Measurements from ENCODE around the gene TBXA2R.

The TBXA2R gene

GRCh38 chr19:3618811-3619630 lies 12.3 kb upstream of the TBXA2R start:
- TF ChIP-seq GATA2 (IDR thresholded peaks at IDR 0.05; ENCODE audit: low read depth, low read length) (no peak), GATA3 (IDR thresholded peaks at IDR 0.05; ENCODE audit: low read depth, low read length) (no peak)

- TF ChIP-seq GATA2 (IDR thresholded peaks at IDR 0.05; ENCODE audit: low read depth, low read length) (no peak), GATA3 (IDR thresholded peaks at IDR 0.05; ENCODE audit: low read depth, low read length) (no peak)
These were observed 11.6 kb upstream of the TBXA2R start for GRCh38 chr19:3618144-3618810.

GRCh38 chr19:3617463-3617862 lies 10.8 kb upstream of the TBXA2R start:
- no peak for TF ChIP-seq GATA2 (IDR thresholded peaks at IDR 0.05; ENCODE audit: low read depth, low read length)
- TF ChIP-seq GATA3 (IDR thresholded peaks at IDR 0.05; ENCODE audit: low read depth, low read length): no peak

- no peak for TF ChIP-seq GATA2 (IDR thresholded peaks at IDR 0.05; ENCODE audit: low read depth, low read length)
- TF ChIP-seq GATA3 (IDR thresholded peaks at IDR 0.05; ENCODE audit: low read depth, low read length): no peak
These were observed 9.0 kb upstream of the TBXA2R start for GRCh38 chr19:3615524-3616135.

- no peak for TF ChIP-seq GATA3 (IDR thresholded peaks at IDR 0.05; ENCODE audit: low read depth, low read length)
- no peak for TF ChIP-seq GATA2 (IDR thresholded peaks at IDR 0.05; ENCODE audit: low read depth, low read length)
These were observed 8.3 kb upstream of the TBXA2R start for GRCh38 chr19:3614858-3615505.

- no peak for TF ChIP-seq GATA2 (IDR thresholded peaks at IDR 0.05; ENCODE audit: low read depth, low read length)
- no peak for TF ChIP-seq GATA3 (IDR thresholded peaks at IDR 0.05; ENCODE audit: low read depth, low read length)
These were observed 7.4 kb upstream of the TBXA2R start for GRCh38 chr19:3613818-3614661.

- TF ChIP-seq GATA2 (IDR thresholded peaks at IDR 0.05; ENCODE audit: low read depth, low read length) (no peak), GATA3 (IDR thresholded peaks at IDR 0.05; ENCODE audit: low read depth, low read length) (no peak)
These were observed 6.4 kb upstream of the TBXA2R start for GRCh38 chr19:3612901-3613741.

GRCh38 chr19:3612330-3612729 lies 5.7 kb upstream of the TBXA2R start:
- TF ChIP-seq GATA3 (IDR thresholded peaks at IDR 0.05; ENCODE audit: low read depth, low read length): no peak
- TF ChIP-seq GATA2 (IDR thresholded peaks at IDR 0.05; ENCODE audit: low read depth, low read length): no peak

GRCh38 chr19:3611841-3612240 lies 5.2 kb upstream of the TBXA2R start:
- TF ChIP-seq GATA3 (IDR thresholded peaks at IDR 0.05; ENCODE audit: low read depth, low read length): no peak
- no peak for TF ChIP-seq GATA2 (IDR thresholded peaks at IDR 0.05; ENCODE audit: low read depth, low read length)

- TF ChIP-seq GATA2 (IDR thresholded peaks at IDR 0.05; ENCODE audit: low read depth, low read length) (no peak), GATA3 (IDR thresholded peaks at IDR 0.05; ENCODE audit: low read depth, low read length) (no peak)
These were observed 4.4 kb upstream of the TBXA2R start for GRCh38 chr19:3610745-3611717.

Measured in SH-SY5Y (cell line).